OCI-LY1 (cell line): ENCODE data around the gene CD276.

Source experiments
- CTCF ChIP-seq: fragments of 200-600 bp; sonication (generic), shearing (Covaris generic); IDR thresholded peaks from 2 replicates; pipeline ENCODE4 v1.5.1; 2017; ENCODE audit warnings: mild to moderate bottlenecking, antibody characterized with exemption, low read length, moderate library complexity, mixed read lengths
- EZH2 ChIP-seq: fragments of 200-600 bp; sonication (generic), shearing (Covaris generic); IDR thresholded peaks from 2 replicates; pipeline ENCODE4 v1.8.0; 2017; ENCODE audit warnings: borderline replicate concordance, mixed run types, mild to moderate bottlenecking, antibody characterized with exemption, low read length, moderate library complexity, mixed read lengths

GRCh38 chr15:73744293-73744692 lies 60.1 kb downstream of the CD276 start:
- TF ChIP-seq CTCF (no peak), EZH2 (no peak)
